H1 (cell line): Measurements from ENCODE around the gene IGSF23. TPM values are rescaled to one million over a fixed set of nuclear protein-coding genes. Genes with fewer than 3 reads are reported as not detected.

Source experiments
- CTCF ChIA-PET: fragments of 300-600 bp; sonication (Branson Sonifier 250); formaldehyde crosslinking; loops from one replicate; lab custom pipeline; 2021; ENCODE audit not compliant: partially characterized antibody; lab: Charles Lee
- POLR2A ChIA-PET: fragments of 300-600 bp; sonication (Branson Sonifier 250); formaldehyde crosslinking; loops from one replicate; lab custom pipeline; 2021; ENCODE audit warnings: inconsistent platforms; ENCODE audit not compliant: partially characterized antibody; lab: Charles Lee
- DNase-seq, 2 experiments: peaks; one replicate each; pipeline versions ENCODE4 v3.0.0 to v3.0.0-alpha.2; 2010 to 2022; ENCODE audit warnings: low spot score in 2 of 2, low read depth in 1 of 2, mixed read lengths in 1 of 2
- FAIRE-seq: peaks from 2 replicates; lab custom pipeline; 2011; peaks lifted over from hg19 to GRCh38; lab: Jason Lieb, UNC
- H2AFZ ChIP-seq: 2 replicates; pipeline ENCODE4 v1.8.1; 2012; ENCODE audit warnings: low read length, inconsistent platforms
- H2AK5ac ChIP-seq: 2 replicates; pipeline ENCODE4 v1.6.1; 2013; ENCODE audit warnings: low read depth, low read length
- H2BK120ac ChIP-seq: replicated peaks from 2 replicates; pipeline ENCODE3; 2013; ENCODE audit warnings: low read depth, low read length, inconsistent platforms
- H2BK12ac ChIP-seq: 2 replicates; pipeline ENCODE4 v1.6.1; 2013; ENCODE audit warnings: low read depth, low read length
- H2BK15ac ChIP-seq: 2 replicates; pipeline ENCODE4 v1.6.1; 2013; ENCODE audit warnings: low read length
- H2BK20ac ChIP-seq: 2 replicates; pipeline ENCODE4 v1.6.1; 2013; ENCODE audit warnings: low read length
- H2BK5ac ChIP-seq: 2 replicates; pipeline ENCODE4 v1.6.1; 2013; ENCODE audit warnings: low read depth, low read length
- H3K14ac ChIP-seq: 2 replicates; pipeline ENCODE4 v1.6.1; 2013; ENCODE audit warnings: inconsistent platforms; ENCODE audit not compliant: insufficient read length
- H3K18ac ChIP-seq: 2 replicates; pipeline ENCODE4 v1.6.1; 2013; ENCODE audit warnings: low read length; ENCODE audit errors: extremely low read depth
- H3K23ac ChIP-seq: 2 replicates; pipeline ENCODE4 v1.6.1; 2013; ENCODE audit warnings: inconsistent platforms; ENCODE audit not compliant: insufficient read length
- H3K23me2 ChIP-seq: 2 replicates; pipeline ENCODE4 v1.6.1; 2013; ENCODE audit warnings: low read depth, low read length
- H3K27ac ChIP-seq: 2 replicates; pipeline ENCODE4 v1.6.1; 2011; ENCODE audit warnings: low read depth, low read length, inconsistent platforms
- H3K27me3 ChIP-seq, 4 experiments: replicated peaks in 1 of 4; 1 replicate in 1 of 4; 2 replicates in 3 of 4; pipeline versions ENCODE4 v1.6.1 to v1.8.1; 2011 to 2013; ENCODE audit warnings: low read length in 3 of 4, mild to moderate bottlenecking in 3 of 4, inconsistent platforms in 2 of 4, mixed read lengths in 2 of 4, moderate library complexity in 1 of 4; ENCODE audit not compliant: control insufficient read depth in 3 of 4, insufficient read depth in 3 of 4; ENCODE audit errors: extremely low read depth in 1 of 4
- H3K36me3 ChIP-seq, 4 experiments: 2 replicates each; pipeline versions ENCODE4 v1.6.1 to v1.8.1; 2011 to 2013; ENCODE audit warnings: mild to moderate bottlenecking in 4 of 4, low read length in 3 of 4, moderate library complexity in 2 of 4, control low read depth in 1 of 4, inconsistent platforms in 1 of 4; ENCODE audit not compliant: insufficient read depth in 4 of 4, control insufficient read depth in 2 of 4
- H3K4ac ChIP-seq: replicated peaks from 2 replicates; pipeline ENCODE3; 2013; ENCODE audit warnings: low read length, low read depth, mixed read lengths, inconsistent platforms; ENCODE audit not compliant: insufficient read length
- H3K4me1 ChIP-seq, 4 experiments: replicated peaks in 1 of 4; 1 replicate in 1 of 4; 2 replicates in 3 of 4; pipeline versions ENCODE4 v1.6.1 to v1.8.1; 2011 to 2013; ENCODE audit warnings: low read length in 3 of 4, inconsistent platforms in 2 of 4, mixed read lengths in 1 of 4; ENCODE audit not compliant: insufficient read depth in 4 of 4, control insufficient read depth in 3 of 4
- H3K4me2 ChIP-seq, 2 experiments: 2 replicates each; pipeline versions ENCODE4 v1.6.1 to v1.8.1; 2011 to 2013; ENCODE audit warnings: low read depth in 2 of 2, low read length in 2 of 2, control low read depth in 1 of 2, inconsistent platforms in 1 of 2, mild to moderate bottlenecking in 1 of 2; ENCODE audit not compliant: insufficient read depth in 1 of 2
- H3K4me3 ChIP-seq, 4 experiments: fragments of 200-600, 300-600 bp in 1 of 4; sonication (generic), shearing (Covaris generic), sonication (Bioruptor Twin) in 1 of 4; 2 replicates each; pipeline versions ENCODE4 v1.5.1 to v1.8.1; 2011 to 2016; ENCODE audit warnings: low read length in 4 of 4, low read depth in 3 of 4, control low read depth in 2 of 4, inconsistent platforms in 2 of 4, mild to moderate bottlenecking in 2 of 4, mixed read lengths in 1 of 4, moderate library complexity in 1 of 4; ENCODE audit not compliant: insufficient read depth in 2 of 4; ENCODE audit errors: extremely low read depth in 1 of 4
- H3K56ac ChIP-seq: replicated peaks from 2 replicates; pipeline ENCODE3; 2013; ENCODE audit warnings: low read depth, mild to moderate bottlenecking, mixed read lengths, low read length, inconsistent platforms; ENCODE audit not compliant: insufficient read length
- H3K79me1 ChIP-seq: 2 replicates; pipeline ENCODE4 v1.6.1; 2013; ENCODE audit warnings: low read depth, low read length, control low read depth
- H3K79me2 ChIP-seq, 2 experiments: 2 replicates each; pipeline versions ENCODE4 v1.6.1 to v1.8.1; 2012 to 2013; ENCODE audit warnings: low read length in 2 of 2, mild to moderate bottlenecking in 2 of 2, inconsistent platforms in 1 of 2; ENCODE audit not compliant: insufficient read depth in 2 of 2, control insufficient read depth in 1 of 2
- H3K9ac ChIP-seq, 4 experiments: replicated peaks in 1 of 4; 1 replicate in 1 of 4; 2 replicates in 3 of 4; pipeline versions ENCODE4 v1.6.1 to v1.8.1; 2011 to 2013; ENCODE audit warnings: low read depth in 3 of 4, low read length in 3 of 4, control low read depth in 2 of 4, mild to moderate bottlenecking in 2 of 4, moderate library complexity in 2 of 4, inconsistent platforms in 1 of 4; ENCODE audit errors: extremely low read depth in 1 of 4
- H3K9me3 ChIP-seq, 2 experiments: 2 replicates each; pipeline versions ENCODE4 v1.6.1 to v1.8.1; 2012 to 2013; ENCODE audit warnings: mild to moderate bottlenecking in 2 of 2, moderate library complexity in 2 of 2, control low read depth in 1 of 2, inconsistent platforms in 1 of 2, low read depth in 1 of 2, low read length in 1 of 2, mixed read lengths in 1 of 2; ENCODE audit not compliant: insufficient read depth in 2 of 2
- H4K20me1 ChIP-seq, 2 experiments: replicated peaks in 1 of 2; 2 replicates each; pipeline versions ENCODE3 to v1.8.1; 2011 to 2013; ENCODE audit warnings: inconsistent platforms in 2 of 2, low read length in 2 of 2, mild to moderate bottlenecking in 1 of 2; ENCODE audit not compliant: insufficient read depth in 2 of 2, control insufficient read depth in 1 of 2
- H4K5ac ChIP-seq: 2 replicates; pipeline ENCODE4 v1.6.1; 2013; ENCODE audit warnings: low read length, low read depth, mixed read lengths, inconsistent platforms; ENCODE audit not compliant: insufficient read length
- H4K8ac ChIP-seq: 2 replicates; pipeline ENCODE4 v1.8.0; 2013; ENCODE audit warnings: mild to moderate bottlenecking, moderate library complexity, low read length, inconsistent platforms; ENCODE audit not compliant: insufficient read depth; ENCODE audit errors: extremely low read depth
- H4K91ac ChIP-seq: replicated peaks from 2 replicates; pipeline ENCODE3; 2013; ENCODE audit warnings: low read length, mixed read lengths, inconsistent platforms; ENCODE audit not compliant: insufficient read length
- CBX5 ChIP-seq: fragments of 300-800, 300-1000 bp; sonication (generic); IDR thresholded peaks from 2 replicates; pipeline ENCODE4 v1.7.1; 2016; ENCODE audit warnings: antibody characterized with exemption, low read length, low read depth
- CEBPB ChIP-seq: IDR thresholded peaks from 2 replicates; pipeline ENCODE4 v1.6.1; 2012; ENCODE audit warnings: low read depth, low read length
- GABPA ChIP-seq: IDR thresholded peaks from 2 replicates; pipeline ENCODE4 v1.6.1; 2011; ENCODE audit warnings: mild to moderate bottlenecking, low read length, moderate library complexity, borderline replicate concordance; ENCODE audit not compliant: insufficient read depth
- HDAC2 ChIP-seq, 2 experiments: fragments of 300-600 bp in 1 of 2; sonication (generic) in 1 of 2; IDR thresholded peaks; 2 replicates each; pipeline ENCODE4 v1.6.1; 2011 to 2012; ENCODE audit warnings: low read depth in 2 of 2, low read length in 2 of 2, mild to moderate bottlenecking in 2 of 2, moderate library complexity in 2 of 2, borderline replicate concordance in 1 of 2, inconsistent platforms in 1 of 2
- NANOG ChIP-seq: IDR thresholded peaks from 2 replicates; pipeline ENCODE4 v1.6.1; 2011; ENCODE audit warnings: low read length, low read depth, mild to moderate bottlenecking, inconsistent platforms; ENCODE audit not compliant: insufficient read depth, poor library complexity, severe bottlenecking
- POLR2AphosphoS5 ChIP-seq: IDR thresholded peaks from 2 replicates; pipeline ENCODE4 v1.6.1; 2011; ENCODE audit warnings: low read depth, low read length
- SIX5 ChIP-seq: IDR thresholded peaks from 2 replicates; pipeline ENCODE4 v1.6.1; 2011; ENCODE audit warnings: mild to moderate bottlenecking, low read depth, low read length
- TEAD4 ChIP-seq: IDR thresholded peaks from 2 replicates; pipeline ENCODE4 v1.6.1; 2012; ENCODE audit warnings: low read depth, low read length, inconsistent platforms, mixed read lengths
- WGBS, 2 experiments: shearing (Covaris generic) in 1 of 2; methylation state at CpG; one replicate each; pipeline versions ENCODE4 v1.1.6 to v1.1.7; 2013 to 2015; ENCODE audit warnings: low lambda C conversion rate in 2 of 2, mixed read lengths in 2 of 2, inconsistent platforms in 1 of 2, low coverage in 1 of 2, missing lambda C conversion rate in 1 of 2; ENCODE audit not compliant: insufficient replicate concordance in 2 of 2, insufficient coverage in 1 of 2, insufficient read length in 1 of 2; ENCODE audit errors: extremely low coverage in 1 of 2, missing lambda C conversion rate in 1 of 2; 5-methylcytosine and 5-hydroxymethylcytosine counted together
- polyA plus RNA-seq, 7 experiments: library from polyadenylated mRNA; depleted of rRNA in 3 of 7; stranded (reverse) in 5 of 7; unstranded in 2 of 7; fragments of >200 nt in 5 of 7; fragments of 200-250 nt in 2 of 7; gene quantifications; 1 replicate in 5 of 7; 2 replicates in 1 of 7; 4 replicates in 1 of 7; pipeline versions ENCODE4 v1.2.1 to v1.2.3, GENCODE V29; 2011 to 2013; ENCODE audit warnings: missing spikeins in 2 of 7, mixed read lengths in 2 of 7
- total RNA-seq: library from RNA; stranded (reverse); fragmentation: NEBNext Ultra II Directional; extraction: Animal tissue kit (Norgen Biotek cat#: 25700); gene quantifications from 2 replicates; pipeline ENCODE4 v1.2.1, GENCODE V29; 2021

IGSF23 gene
- total and polyA plus RNA-seq, 2 of the 8 experiments (the other 6 are each of a cell fraction or from before 2014, with no cell fraction given): not detected

- no peak overlapping the region for H2BK20ac ChIP-seq
- no peak overlapping the region for H2BK15ac ChIP-seq
- no peaks in the 10 kb centered on the region for H3K79me1 ChIP-seq
- no peak overlapping the region for H2BK120ac ChIP-seq
- H3K23me2 ChIP-seq: peaks cover 3% of the 10 kb centered on the region; the same call in 1 of the 2 replicates
- no peak overlapping the region for H3K56ac ChIP-seq
- peaks cover 0 to 8% (median 6%) of the 10 kb centered on the region in 4 experiments; a peak in 6 of 7 replicates for H3K27me3 ChIP-seq
- H3K9ac ChIP-seq: no peak overlapping the region
- no peak overlapping the region for H3K27ac ChIP-seq
- no peak overlapping the region for H3K23ac ChIP-seq
- H3K4ac ChIP-seq: no peak overlapping the region
- peaks cover 0 to 3% of the 10 kb centered on the region in 2 experiments; a peak in 2 of 4 replicates for H3K79me2 ChIP-seq
- ChIA-PET POLR2A (interaction anchor here (2.3 kb wide), 1 partner anchor 11 kb away, joined by 5 read pairs; no protein-coding TSS in a partner anchor), CTCF (interaction anchor here (1.0 to 2.5 kb wide), 7 partner anchors 12 to 71 kb away, joined by 3 to 16 read pairs (median 4); no protein-coding TSS in a partner anchor)
- FAIRE-seq (no peak), DNase-seq (no peak)
- no peak overlapping the region for H3K4me3 ChIP-seq
- H3K4me2 ChIP-seq: no peak overlapping the region
- peaks cover 2 to 5% of the 10 kb centered on the region in 2 experiments for H4K20me1 ChIP-seq
- WGBS, 2 experiments: 80% methylated on average over 1 of the region's 1 CpG; no CpG with 5 or more reads in 1 of the 2 experiments
- no peak overlapping the region for H2AK5ac ChIP-seq
- no peaks in the 10 kb centered on the region for H3K9me3 ChIP-seq
- H2BK5ac ChIP-seq: no peak overlapping the region
- H3K4me1 ChIP-seq: peaks cover 0 to 2% (median under 1%) of the 10 kb centered on the region in 4 experiments; a peak in 2 of 7 replicates
- H2AFZ ChIP-seq: no peak overlapping the region
- H4K91ac ChIP-seq: no peak overlapping the region
- no peak overlapping the region for H3K14ac ChIP-seq
- TF ChIP-seq CBX5 (no peak), POLR2AphosphoS5 (no peak), GABPA (no peak), TEAD4 (no peak), NANOG (no peak), HDAC2 (IDR thresholded peaks at IDR 0.05; ENCODE audit: borderline replicate concordance in 1 of 2, low read depth in 2 of 2, low read length in 2 of 2) (no peak), CEBPB (no peak), SIX5 (no peak)
- peaks cover 0 to 3% (median 0%) of the 10 kb centered on the region in 4 experiments; a peak in 1 of 8 replicates for H3K36me3 ChIP-seq
- H3K18ac ChIP-seq: no peak overlapping the region
- H4K5ac ChIP-seq: no peak overlapping the region
- no peak overlapping the region for H2BK12ac ChIP-seq
- no peak overlapping the region for H4K8ac ChIP-seq
Measured at GRCh38 chr19:44642377-44642776, 29.0 kb downstream of the IGSF23 start.
